ENCODE data around the gene SLC22A31.

GRCh38 chr16:89237733-89238132 lies 37.4 kb upstream of the SLC22A31 start:
- TF ChIP-seq CTCF (IDR thresholded peaks at IDR 0.05) (no peak), POLR2A (IDR thresholded peaks at IDR 0.05) (no peak)
